ENCODE results near the gene KLHL22. TPM values are rescaled to one million over a fixed set of nuclear protein-coding genes. Genes with fewer than 3 reads are reported as not detected.
A peak's percentile ranks its signal among the peaks of the same experiment; 100 is the strongest.

The KLHL22 gene
- total and polyA plus RNA-seq, 2 donors (not counting 3 experiments of a cell fraction or from before 2014, with no cell fraction given): 24.2 to 33.6 TPM

DNA sequence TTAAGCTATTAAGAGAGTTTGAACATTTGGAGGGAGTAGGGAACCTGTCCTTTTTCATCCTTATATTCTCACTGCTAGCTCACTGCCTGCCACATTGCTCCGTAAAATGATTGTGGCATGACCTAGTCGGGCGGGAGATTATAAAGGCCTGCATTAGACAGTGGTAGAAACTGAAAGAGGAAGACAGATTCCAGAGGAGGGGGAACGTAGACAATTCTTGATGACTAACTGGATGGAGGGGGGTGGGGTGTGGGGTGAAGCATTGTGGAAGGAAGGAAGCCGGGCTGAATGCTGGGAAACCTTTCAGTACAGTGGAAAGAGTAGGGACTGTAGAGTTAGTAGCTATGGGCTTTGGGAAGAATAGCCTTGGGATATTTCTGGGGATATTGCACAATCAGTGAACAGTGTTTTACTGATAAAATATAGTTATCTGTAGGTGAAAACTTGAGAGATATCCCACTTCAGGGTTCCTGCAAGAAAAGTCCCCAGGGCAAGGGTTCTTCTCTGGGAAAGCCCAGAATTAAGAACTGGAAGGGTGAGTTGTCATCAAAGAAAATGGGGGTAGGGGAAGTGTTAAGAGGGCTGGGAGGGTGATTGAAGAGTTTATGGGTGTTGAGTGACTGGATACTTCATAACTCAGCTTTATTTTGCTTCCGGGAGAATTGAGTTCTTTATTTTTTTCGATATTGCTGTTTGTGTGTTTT, 13.9 kb upstream of the KLHL22 start:
- CTCF ChIA-PET: interaction anchor here (0.9 to 2.3 kb wide), 9 partner anchors 10 to 91 kb away, joined by 3 to 15 read pairs (median 5); no protein-coding TSS in a partner anchor
- no peaks in the 10 kb centered on the region for H3K27me3 ChIP-seq (ENCODE audit: control insufficient read depth in 2 of 2, insufficient read depth in 2 of 2, low read length in 2 of 2)
- H3K79me2 ChIP-seq (ENCODE audit: control insufficient read depth, insufficient read depth, low read length): peaks cover 70% of the 10 kb centered on the region
- H3K9ac ChIP-seq (replicated peaks; ENCODE audit: extremely low read depth, insufficient read depth, low read length): peak overlapping the region; percentile 97
- peak overlapping the region; percentile 84 for H3K27ac ChIP-seq (ENCODE audit: insufficient read depth, low read depth, low read length)
- intact Hi-C loops (cut with micrococcal nuclease): loop anchor here (1.0 to 2.0 kb wide), 3 partner anchors 17 to 51 kb away; no protein-coding TSS in a partner anchor
- peaks cover 9% of the 10 kb centered on the region for H4K20me1 ChIP-seq (replicated peaks; ENCODE audit: control insufficient read depth, extremely low read depth, insufficient read depth, low read length)
- H3K9me3 ChIP-seq (replicated peaks; ENCODE audit: control insufficient read depth, insufficient read depth, low read length): no peaks in the 10 kb centered on the region
- H3K4me1 ChIP-seq (ENCODE audit: control insufficient read depth, extremely low read depth, insufficient read depth, low read length): peaks cover 25% of the 10 kb centered on the region
- dilution Hi-C loops (cut with MboI; ENCODE audit: extremely low pct_ligation_motif_present, low sequenced_read_pairs): no loop called here
- peak; percentile 97 for FAIRE-seq
- no peaks in the 10 kb centered on the region for H3K9me1 ChIP-seq (replicated peaks; ENCODE audit: control insufficient read depth, extremely low read depth, insufficient read depth, low read length)
- peak overlapping the region; percentile 27 to 88 (median 55) for H3K4me3 ChIP-seq (replicated peaks in 1 of 3; ENCODE audit: insufficient read depth in 1 of 3, low read depth in 1 of 3, low read length in 3 of 3)
- no TSS peak for BruUV-seq (replicated peaks)
- H3K36me3 ChIP-seq (ENCODE audit: control insufficient read depth in 2 of 2, extremely low read depth in 1 of 2, insufficient read depth in 2 of 2, low read length in 2 of 2): peaks cover 0 to 2% of the 10 kb centered on the region in 2 experiments
- H3K4me2 ChIP-seq (ENCODE audit: insufficient read depth, low read length): peak overlapping the region; percentile 96
- H2AFZ ChIP-seq (ENCODE audit: low read depth, low read length): no peak overlapping the region
- peak; percentile 91 for DNase-seq (ENCODE audit: low read depth, low spot score)
- POLR2A ChIA-PET: interaction anchor here (1.0 to 1.3 kb wide), 3 partner anchors 8 to 29 kb away, joined by 4 to 8 read pairs (median 4); no protein-coding TSS in a partner anchor
- TF ChIP-seq POLR2AphosphoS5 (IDR thresholded peaks at IDR 0.05; ENCODE audit: insufficient read depth, low read depth, low read length): peak; percentile 73
- TF ChIP-seq JUN (IDR thresholded peaks at IDR 0.05; ENCODE audit: borderline replicate concordance, insufficient read depth, insufficient read length, low read depth): peak; percentile 58
- TF ChIP-seq MAX (IDR thresholded peaks at IDR 0.05; ENCODE audit: insufficient read depth, insufficient read length): no peak
- peak; percentile 18 for TF ChIP-seq POLR2A (IDR thresholded peaks at IDR 0.05; ENCODE audit: low read depth, low read length)
- no peak for TF ChIP-seq EZH2 (IDR thresholded peaks at IDR 0.05; ENCODE audit: borderline replicate concordance, low read depth, low read length, severe bottlenecking)
- peak; percentile 76 for TF ChIP-seq FOS (IDR thresholded peaks at IDR 0.05; ENCODE audit: borderline replicate concordance, insufficient read depth, low read length)
- TF ChIP-seq, protein P1, sequence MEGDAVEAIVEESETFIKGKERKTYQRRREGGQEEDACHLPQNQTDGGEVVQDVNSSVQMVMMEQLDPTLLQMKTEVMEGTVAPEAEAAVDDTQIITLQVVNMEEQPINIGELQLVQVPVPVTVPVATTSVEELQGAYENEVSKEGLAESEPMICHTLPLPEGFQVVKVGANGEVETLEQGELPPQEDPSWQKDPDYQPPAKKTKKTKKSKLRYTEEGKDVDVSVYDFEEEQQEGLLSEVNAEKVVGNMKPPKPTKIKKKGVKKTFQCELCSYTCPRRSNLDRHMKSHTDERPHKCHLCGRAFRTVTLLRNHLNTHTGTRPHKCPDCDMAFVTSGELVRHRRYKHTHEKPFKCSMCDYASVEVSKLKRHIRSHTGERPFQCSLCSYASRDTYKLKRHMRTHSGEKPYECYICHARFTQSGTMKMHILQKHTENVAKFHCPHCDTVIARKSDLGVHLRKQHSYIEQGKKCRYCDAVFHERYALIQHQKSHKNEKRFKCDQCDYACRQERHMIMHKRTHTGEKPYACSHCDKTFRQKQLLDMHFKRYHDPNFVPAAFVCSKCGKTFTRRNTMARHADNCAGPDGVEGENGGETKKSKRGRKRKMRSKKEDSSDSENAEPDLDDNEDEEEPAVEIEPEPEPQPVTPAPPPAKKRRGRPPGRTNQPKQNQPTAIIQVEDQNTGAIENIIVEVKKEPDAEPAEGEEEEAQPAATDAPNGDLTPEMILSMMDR (IDR thresholded peaks at IDR 0.05; ENCODE audit: extremely low read depth in 1 of 2, insufficient read depth in 1 of 2, low read depth in 1 of 2, low read length in 2 of 2): no peak
- no peak for TF ChIP-seq GATA2 (IDR thresholded peaks at IDR 0.05; ENCODE audit: insufficient read depth, insufficient read length, low read depth, low read length)
- TF ChIP-seq MYC (IDR thresholded peaks at IDR 0.05; ENCODE audit: low read depth, low read length): no peak

Data from endothelial cell of umbilical vein (primary cell).